ENCODE results near the gene LYRM4.

LYRM4 gene

GRCh38 chr6:5206920-5207561, 53.7 kb downstream of the LYRM4 start:
- no peak for FAIRE-seq
- DNase-seq (ENCODE audit: insufficient read length, low spot score), result no peak

GRCh38 chr6:5205877-5206850, 54.6 kb downstream of the LYRM4 start:
- FAIRE-seq, result peak; percentile 40
- DNase-seq (ENCODE audit: insufficient read length, low spot score), result peak; percentile 45

GRCh38 chr6:5205035-5205507, 55.7 kb downstream of the LYRM4 start:
- FAIRE-seq (no peak), DNase-seq (ENCODE audit: insufficient read length, low spot score) (no peak)

- DNase-seq (ENCODE audit: insufficient read length, low spot score), result no peak
- no peak for FAIRE-seq
Observed at GRCh38 chr6:5204376-5204775, 56.4 kb downstream of the LYRM4 start.

GRCh38 chr6:5203546-5203945, 57.2 kb downstream of the LYRM4 start:
- FAIRE-seq (no peak), DNase-seq (ENCODE audit: insufficient read length, low spot score) (no peak)

- FAIRE-seq (no peak), DNase-seq (ENCODE audit: insufficient read length, low spot score) (no peak)
Observed at GRCh38 chr6:5202941-5203340, 57.8 kb downstream of the LYRM4 start.

- FAIRE-seq (no peak), DNase-seq (ENCODE audit: insufficient read length, low spot score) (no peak)
Observed at GRCh38 chr6:5202206-5202605, 58.5 kb downstream of the LYRM4 start.

- DNase-seq (ENCODE audit: insufficient read length, low spot score) (no peak), FAIRE-seq (no peak)
Observed at GRCh38 chr6:5201271-5201670, 59.5 kb downstream of the LYRM4 start.

GRCh38 chr6:5199702-5200101, 61.0 kb downstream of the LYRM4 start:
- DNase-seq (ENCODE audit: insufficient read length, low spot score) (no peak), FAIRE-seq (no peak)

GRCh38 chr6:5199283-5199682, 61.5 kb downstream of the LYRM4 start:
- DNase-seq (ENCODE audit: insufficient read length, low spot score), result no peak
- FAIRE-seq, result no peak

- FAIRE-seq, result no peak
Observed at GRCh38 chr6:5197084-5197483, 63.7 kb downstream of the LYRM4 start.

GRCh38 chr6:5192135-5192794, 68.5 kb downstream of the LYRM4 start:
- FAIRE-seq (no peak), DNase-seq (ENCODE audit: insufficient read length, low spot score) (no peak)

More at GRCh38 chr6:5197084-5197483, 63.7 kb downstream of the LYRM4 start:
- no peak for DNase-seq (ENCODE audit: insufficient read length, low spot score)

- FAIRE-seq (no peak), DNase-seq (ENCODE audit: insufficient read length, low spot score) (no peak)
Observed at GRCh38 chr6:5191722-5192121, 69.0 kb downstream of the LYRM4 start.

GRCh38 chr6:5191222-5191621, 69.5 kb downstream of the LYRM4 start:
- no peak for FAIRE-seq
- DNase-seq (ENCODE audit: insufficient read length, low spot score), result no peak

- FAIRE-seq, result no peak
- DNase-seq (ENCODE audit: insufficient read length, low spot score), result peak; percentile 78
Observed at GRCh38 chr6:5190507-5190906, 70.2 kb downstream of the LYRM4 start.

- DNase-seq (ENCODE audit: insufficient read length, low spot score), result no peak
- FAIRE-seq, result no peak
Observed at GRCh38 chr6:5188646-5189045, 72.1 kb downstream of the LYRM4 start.

GRCh38 chr6:5184878-5185277, 75.9 kb downstream of the LYRM4 start:
- FAIRE-seq (no peak), DNase-seq (ENCODE audit: insufficient read length, low spot score) (no peak)

- FAIRE-seq (no peak), DNase-seq (ENCODE audit: insufficient read length, low spot score) (no peak)
Observed at GRCh38 chr6:5184218-5184617, 76.5 kb downstream of the LYRM4 start.

GRCh38 chr6:5181510-5182317, 79.0 kb downstream of the LYRM4 start:
- DNase-seq (ENCODE audit: insufficient read length, low spot score) (no peak), FAIRE-seq (no peak)

- DNase-seq (ENCODE audit: insufficient read length, low spot score) (no peak), FAIRE-seq (no peak)
Observed at GRCh38 chr6:5180636-5181035, 80.1 kb downstream of the LYRM4 start.
